Keratinocyte (primary cell): ENCODE results near the gene ERBB4.

Experiments
- CTCF ChIP-seq, 3 experiments: IDR thresholded peaks in 1 of 3; conservative IDR thresholded peaks in 1 of 3; optimal IDR thresholded peaks in 1 of 3; 2 replicates in 2 of 3; 3 replicates in 1 of 3; pipeline versions ENCODE3 to v1.5.1; 2011; ENCODE audit warnings: low read length in 3 of 3, mild to moderate bottlenecking in 3 of 3, moderate library complexity in 2 of 3, control low read depth in 1 of 3, inconsistent platforms in 1 of 3; ENCODE audit not compliant: insufficient read depth in 2 of 3; ENCODE audit errors: extremely low read depth in 1 of 3
- EZH2 ChIP-seq: IDR thresholded peaks from one replicate; pipeline ENCODE4 v1.6.1; 2012; ENCODE audit warnings: inconsistent platforms, mild to moderate bottlenecking, low read length, moderate library complexity

- TF ChIP-seq CTCF (optimal IDR thresholded peaks at IDR 0.05 in 1 of 3, IDR thresholded peaks at IDR 0.05 in 1 of 3, conservative IDR thresholded peaks at IDR 0.05 in 1 of 3; ENCODE audit: extremely low read depth in 1 of 3, insufficient read depth in 2 of 3, low read length in 3 of 3) (no peak), EZH2 (no peak)
These were observed 178.5 kb downstream of the ERBB4 start for GRCh38 chr2:212360068-212360460.
